ENCODE measurements around the gene OSTF1. TPM values are rescaled to one million over a fixed set of nuclear protein-coding genes. Genes with fewer than 3 reads are reported as not detected.

Gene OSTF1
- total and polyA plus RNA-seq, 10 of the 15 experiments (the other 5 are each of a cell fraction or from before 2014, with no cell fraction given), result 36.2 to 82.4 (median 46.9) TPM

- in situ Hi-C loops (cut with MboI), result no loop called here
- Histone ChIP-seq H3K79me2 (ENCODE audit: control insufficient read depth, insufficient read depth, low read length) (no peaks in the 10 kb centered on the region), H2AFZ (ENCODE audit: control insufficient read depth, low read depth, low read length) (no peak overlapping the region), H3K9ac (ENCODE audit: control insufficient read depth, insufficient read depth, low read length) (no peak overlapping the region), H3K4me1 (ENCODE audit: control insufficient read depth, insufficient read depth, low read length) (no peaks in the 10 kb centered on the region), H3K36me3 (ENCODE audit: control insufficient read depth in 2 of 2, insufficient read depth in 2 of 2, low read length in 1 of 2) (no peaks in the 10 kb centered on the region; a peak in 1 of 4 replicates), H3K9me3 (replicated peaks; ENCODE audit: control insufficient read depth, insufficient read depth, low read length) (no peaks in the 10 kb centered on the region), H3K27ac (ENCODE audit: control insufficient read depth, insufficient read depth) (no peak overlapping the region), H3K4me3 (no peak overlapping the region), H4K20me1 (ENCODE audit: control insufficient read depth, insufficient read depth) (no peaks in the 10 kb centered on the region), H3K27me3 (replicated peaks in 1 of 2; ENCODE audit: control insufficient read depth in 2 of 2, insufficient read depth in 2 of 2, low read length in 1 of 2) (no peaks in the 10 kb centered on the region), H3K4me2 (ENCODE audit: control insufficient read depth, insufficient read depth) (no peak overlapping the region)
- RAD21 ChIA-PET (ENCODE audit: unreplicated experiment), result no interaction called here
- BruUV-seq (replicated peaks), result no TSS peak
- ATAC-seq (no peak), DNase-seq (ENCODE audit: low read depth, low spot score) (no peak), FAIRE-seq (no peak)
- POLR2A ChIA-PET, result no interaction called here
- TF ChIP-seq E2F8 (IDR thresholded peaks at IDR 0.05; ENCODE audit: low read depth, partially characterized antibody), result no peak
- no peak for TF ChIP-seq IRF4 (IDR thresholded peaks at IDR 0.05; ENCODE audit: low read depth, low read length)
- TF ChIP-seq EP300 (IDR thresholded peaks at IDR 0.05; ENCODE audit: borderline replicate concordance in 1 of 2, control insufficient read depth in 1 of 2, low read depth in 2 of 2, low read length in 2 of 2), result no peak
- CTCF ChIA-PET, result interaction anchor here (1.5 kb wide), 1 partner anchor 9 kb away, joined by 7 read pairs; no protein-coding TSS in a partner anchor
- intact Hi-C loops (cut with micrococcal nuclease; ENCODE audit: unreplicated experiment), result no loop called here
- SMC1A ChIA-PET (ENCODE audit: uncharacterized antibody, unreplicated experiment), result no interaction called here
Observed at GRCh38 chr9:75176037-75176436, 87.7 kb downstream of the OSTF1 start.

GRCh38 chr9:75181750-75182149, 93.4 kb downstream of the OSTF1 start:
- CTCF ChIA-PET, result interaction anchor here (0.6 kb wide), 1 partner anchor 685 kb away, joined by 3 read pairs; no protein-coding TSS in a partner anchor
- Histone ChIP-seq H3K36me3 (ENCODE audit: control insufficient read depth in 2 of 2, insufficient read depth in 2 of 2, low read length in 1 of 2) (no peaks in the 10 kb centered on the region), H4K20me1 (ENCODE audit: control insufficient read depth, insufficient read depth) (no peaks in the 10 kb centered on the region), H3K9me3 (replicated peaks; ENCODE audit: control insufficient read depth, insufficient read depth, low read length) (no peaks in the 10 kb centered on the region), H3K4me3 (no peak overlapping the region), H3K4me2 (ENCODE audit: control insufficient read depth, insufficient read depth) (no peak overlapping the region), H3K27ac (ENCODE audit: control insufficient read depth, insufficient read depth) (no peak overlapping the region), H2AFZ (ENCODE audit: control insufficient read depth, low read depth, low read length) (no peak overlapping the region), H3K79me2 (ENCODE audit: control insufficient read depth, insufficient read depth, low read length) (no peaks in the 10 kb centered on the region), H3K9ac (ENCODE audit: control insufficient read depth, insufficient read depth, low read length) (no peak overlapping the region), H3K4me1 (ENCODE audit: control insufficient read depth, insufficient read depth, low read length) (no peaks in the 10 kb centered on the region), H3K27me3 (replicated peaks in 1 of 2; ENCODE audit: control insufficient read depth in 2 of 2, insufficient read depth in 2 of 2, low read length in 1 of 2) (no peaks in the 10 kb centered on the region)
- no peak for FAIRE-seq
- 90% methylated on average over 1 of the region's 1 CpG for WGBS (ENCODE audit: insufficient coverage, insufficient replicate concordance, low lambda C conversion rate, missing lambda C conversion rate)
- no peak for ATAC-seq
- POLR2A ChIA-PET, result no interaction called here
- no peak for DNase-seq (ENCODE audit: low read depth, low spot score)
- RAD21 ChIA-PET (ENCODE audit: unreplicated experiment), result no interaction called here
- in situ Hi-C loops (cut with MboI), result no loop called here
- intact Hi-C loops (cut with micrococcal nuclease; ENCODE audit: unreplicated experiment), result no loop called here
- BruUV-seq (replicated peaks), result no TSS peak
- no peak for TF ChIP-seq JUND (IDR thresholded peaks at IDR 0.05; ENCODE audit: low read depth, low read length)
- TF ChIP-seq LARP7 (IDR thresholded peaks at IDR 0.05), result no peak
- TF ChIP-seq RFX5 (IDR thresholded peaks at IDR 0.05; ENCODE audit: low read depth, low read length), result no peak
- SMC1A ChIA-PET (ENCODE audit: uncharacterized antibody, unreplicated experiment), result interaction anchor here (0.6 kb wide), 1 partner anchor 85 kb away, joined by 3 read pairs; no protein-coding TSS in a partner anchor

Measured in GM12878 (cell line).